GM18873 (cell line): ENCODE results near the gene PLA2G4D.

Experiments
- ATAC-seq: cut with Tn5 transposase; IDR thresholded peaks from one replicate; pipeline ENCODE4 v1.9.1; 2021; ENCODE audit warnings: mild to moderate bottlenecking, moderate library complexity, moderate number of reproducible peaks; ENCODE audit not compliant: unreplicated experiment, low FRiP score

PLA2G4D gene

GRCh38 chr15:42129364-42129763, 35.0 kb upstream of the PLA2G4D start:
- no peak for ATAC-seq

- ATAC-seq, result no peak
Observed at GRCh38 chr15:42128476-42128875, 34.1 kb upstream of the PLA2G4D start.

- ATAC-seq, result no peak
Observed at GRCh38 chr15:42123546-42123945, 29.2 kb upstream of the PLA2G4D start.

- no peak for ATAC-seq
Observed at GRCh38 chr15:42121682-42122081, 27.3 kb upstream of the PLA2G4D start.

- ATAC-seq, result no peak
Observed at GRCh38 chr15:42121021-42121420, 26.7 kb upstream of the PLA2G4D start.

- no peak for ATAC-seq
Observed at GRCh38 chr15:42120285-42120684, 25.9 kb upstream of the PLA2G4D start.

GRCh38 chr15:42119446-42119760, 25.0 kb upstream of the PLA2G4D start:
- ATAC-seq, result no peak

- no peak for ATAC-seq
Observed at GRCh38 chr15:42118650-42119445, 24.5 kb upstream of the PLA2G4D start.

- ATAC-seq, result no peak
Observed at GRCh38 chr15:42111924-42112323, 17.6 kb upstream of the PLA2G4D start.

- ATAC-seq, result no peak
Observed at GRCh38 chr15:42110367-42110766, 16.0 kb upstream of the PLA2G4D start.

DNA sequence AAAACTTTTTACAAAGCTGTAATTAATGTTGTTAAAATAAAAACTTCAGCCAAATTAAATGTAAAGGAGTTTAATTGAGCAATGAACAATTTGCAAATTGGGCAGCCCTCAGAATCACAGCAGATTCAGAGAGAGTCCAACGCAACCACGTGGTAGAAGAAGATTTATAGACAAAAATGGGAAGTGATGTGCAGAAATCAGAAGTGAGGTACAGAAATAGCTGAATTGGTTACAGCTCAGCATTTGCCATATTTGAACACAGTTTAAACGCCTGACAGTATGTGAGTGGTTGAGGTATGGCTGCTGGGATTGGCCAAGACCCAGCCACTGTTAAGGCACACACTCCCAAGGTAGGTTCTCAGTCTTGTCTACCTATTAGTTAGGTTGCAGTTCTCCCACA, 14.4 kb upstream of the PLA2G4D start:
- ATAC-seq, result no peak

GRCh38 chr15:42108189-42108588, 13.8 kb upstream of the PLA2G4D start:
- no peak for ATAC-seq

DNA sequence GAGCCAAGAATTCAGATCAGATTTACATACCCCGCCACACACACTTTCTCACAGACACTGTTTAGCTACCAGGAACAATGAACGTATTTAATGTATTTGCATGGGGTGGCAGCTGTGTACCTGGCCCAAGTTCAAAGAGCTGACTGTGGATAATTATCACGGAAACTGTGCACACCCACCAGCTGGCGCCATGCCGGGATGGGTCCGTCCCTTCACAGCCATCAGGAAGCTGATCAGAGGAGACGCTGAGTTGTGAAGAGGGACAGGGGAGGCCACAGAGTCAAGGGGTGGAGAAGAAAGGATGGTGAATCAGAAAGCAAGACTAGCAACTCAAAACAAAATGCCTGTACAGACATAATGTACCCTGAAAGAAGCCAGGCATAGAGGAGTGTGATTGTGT, 13.1 kb upstream of the PLA2G4D start:
- no peak for ATAC-seq

DNA sequence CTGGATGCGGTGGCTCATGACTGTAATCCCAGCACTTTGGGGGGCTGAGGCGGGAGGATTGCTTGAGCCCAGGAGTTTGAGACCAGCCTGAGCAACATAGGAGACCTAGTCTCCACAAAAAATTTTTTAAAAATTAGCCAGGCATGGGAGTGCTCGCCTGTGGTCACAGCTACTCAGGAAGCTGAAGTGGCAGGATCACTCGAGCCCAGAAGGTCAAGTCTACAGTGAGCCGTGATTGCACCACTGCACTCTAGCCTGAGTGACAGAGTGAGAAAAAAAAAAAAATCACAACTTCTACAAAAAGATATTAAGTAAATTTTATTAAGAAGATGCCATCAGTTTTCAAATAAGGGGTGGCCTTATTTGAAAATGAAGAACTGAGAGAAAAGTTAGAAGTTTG, 11.9 kb upstream of the PLA2G4D start:
- no peak for ATAC-seq

DNA sequence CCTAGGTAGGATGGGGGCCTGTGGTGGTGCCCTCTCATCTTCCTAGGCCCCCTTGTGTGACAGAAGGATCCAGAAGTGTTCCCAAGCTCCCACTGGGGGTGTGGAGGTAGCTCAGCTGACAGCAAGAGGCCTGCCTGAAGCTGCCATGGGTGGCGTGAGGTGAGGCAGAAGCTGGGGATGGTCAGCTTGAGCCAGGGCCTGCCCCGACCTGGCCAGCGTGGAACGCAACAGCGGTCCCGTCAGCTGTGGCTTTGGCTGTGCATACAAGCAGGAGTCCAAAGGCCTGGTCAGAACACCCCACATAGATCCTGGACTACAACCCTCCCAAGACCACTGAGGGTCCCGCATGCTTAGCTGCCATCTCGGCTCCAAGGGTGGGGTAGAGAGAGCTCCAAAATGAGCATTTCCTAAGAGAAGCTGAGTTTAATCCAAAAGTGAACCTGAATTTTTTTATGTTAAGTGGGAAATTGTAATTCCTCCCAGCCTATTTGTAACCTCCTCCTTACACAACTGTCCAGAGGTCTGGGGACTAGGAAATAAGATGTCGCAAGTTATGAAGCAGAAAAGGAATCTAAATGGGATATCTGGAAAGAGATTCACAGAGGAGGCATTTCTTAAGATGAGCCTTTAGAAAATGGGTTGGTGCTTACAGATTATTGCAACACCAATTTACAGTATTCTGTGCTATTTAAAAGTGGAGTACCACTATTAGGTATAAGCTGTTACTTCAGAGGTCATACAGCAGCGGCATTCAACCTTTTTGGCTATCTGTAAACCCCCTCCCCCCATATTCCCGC, 9.9 kb upstream of the PLA2G4D start:
- no peak for ATAC-seq

- no peak for ATAC-seq
Observed at GRCh38 chr15:42102646-42103235, 8.4 kb upstream of the PLA2G4D start.

- no peak for ATAC-seq
Observed at GRCh38 chr15:42101861-42102260, 7.5 kb upstream of the PLA2G4D start.

GRCh38 chr15:42100021-42100800, 5.8 kb upstream of the PLA2G4D start:
- no peak for ATAC-seq

- no peak for ATAC-seq
Observed at GRCh38 chr15:42097018-42097417, 2.7 kb upstream of the PLA2G4D start.

DNA sequence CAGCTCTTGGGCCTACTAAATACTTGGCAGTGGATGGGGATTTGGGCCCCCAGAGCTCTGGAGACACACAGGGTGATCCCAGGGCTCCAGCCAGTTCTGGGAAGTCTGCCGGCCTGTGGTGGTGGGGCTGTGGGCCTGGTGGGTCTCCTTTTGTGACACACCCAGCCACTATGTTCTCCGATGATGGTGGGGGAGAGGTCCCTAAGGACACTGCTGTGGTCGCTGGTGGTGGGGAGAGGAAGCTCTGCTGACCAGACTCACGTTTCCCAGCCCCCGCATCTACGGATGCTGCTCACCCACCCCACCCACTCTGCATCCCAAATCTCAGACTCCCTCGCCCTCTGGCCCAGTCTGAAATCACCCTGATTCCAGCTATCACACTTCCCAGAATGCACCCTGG, 396 bp downstream of the PLA2G4D start:
- ATAC-seq, result no peak
